AG09309 (cell line): ENCODE data around the gene LRRC3.

ENCODE experiments used
- DNase-seq: peaks from one replicate; pipeline ENCODE4 v3.0.0-alpha.2; 2010; ENCODE audit warnings: low read depth
- H3K4me3 ChIP-seq: 2 replicates; pipeline ENCODE4 v1.5.1; 2011; ENCODE audit warnings: mild to moderate bottlenecking, low read depth, low read length, moderate library complexity; ENCODE audit not compliant: control insufficient read depth
- CTCF ChIP-seq: IDR thresholded peaks from 2 replicates; pipeline ENCODE4 v1.5.1; 2011; ENCODE audit warnings: mild to moderate bottlenecking, low read depth, low read length, inconsistent platforms; ENCODE audit not compliant: insufficient read depth, control insufficient read depth; ENCODE audit errors: missing control alignments

LRRC3 gene

GRCh38 chr21:44440241-44441040 lies 14.9 kb upstream of the LRRC3 start:
- H3K4me3 ChIP-seq = no peak overlapping the region
- DNase-seq = no peak
- no peak for TF ChIP-seq CTCF

DNA sequence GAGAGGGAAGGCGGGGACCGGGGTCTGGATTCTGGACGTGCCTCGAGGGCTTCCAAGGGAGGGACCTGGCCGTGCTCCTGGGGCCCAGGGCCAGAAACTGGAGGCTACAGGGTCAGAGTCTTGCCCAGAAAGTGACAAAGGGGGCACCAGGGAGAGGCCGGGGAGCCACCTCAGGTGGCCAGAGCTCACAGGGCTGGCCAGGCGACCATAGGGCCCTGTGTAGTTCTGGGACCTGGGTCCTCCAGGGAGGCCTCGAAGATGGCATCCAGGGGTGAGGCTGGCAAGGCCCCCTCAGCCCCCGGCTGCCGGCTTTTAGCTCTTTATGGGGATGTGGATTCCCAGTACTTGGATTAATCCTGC lies 14.3 kb upstream of the LRRC3 start:
- TF ChIP-seq CTCF = no peak
- H3K4me3 ChIP-seq = no peak overlapping the region

DNA sequence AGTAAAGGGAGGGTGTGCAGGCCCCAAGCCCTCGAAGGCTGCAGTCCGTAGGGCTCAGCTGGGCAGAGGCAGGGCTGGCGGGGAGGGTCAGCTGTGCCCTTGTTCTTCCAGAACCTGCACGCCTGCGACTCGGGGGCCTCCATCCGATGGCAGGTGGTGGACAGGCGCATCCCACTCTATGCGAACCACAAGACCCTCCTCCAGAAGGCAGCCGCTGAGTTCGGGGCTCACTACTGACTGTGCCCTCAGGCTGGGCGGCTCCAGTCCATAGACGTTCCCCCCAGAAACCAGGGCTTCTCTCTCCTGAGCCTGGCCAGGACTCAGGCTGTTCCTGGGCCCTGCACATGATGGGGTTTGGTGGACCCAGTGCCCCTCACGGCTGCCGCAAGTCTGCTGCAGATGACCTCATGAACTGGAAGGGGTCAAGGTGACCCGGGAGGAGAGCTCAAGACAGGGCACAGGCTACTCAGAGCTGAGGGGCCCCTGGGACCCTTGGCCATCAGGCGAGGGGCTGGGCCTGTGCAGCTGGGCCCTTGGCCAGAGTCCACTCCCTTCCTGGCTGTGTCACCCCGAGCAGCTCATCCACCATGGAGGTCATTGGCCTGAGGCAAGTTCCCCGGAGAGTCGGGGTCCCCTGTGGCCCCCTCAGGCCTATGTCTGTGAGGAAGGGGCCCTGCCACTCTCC lies 13.6 kb upstream of the LRRC3 start:
- no peak overlapping the region for H3K4me3 ChIP-seq
- TF ChIP-seq CTCF = no peak
- no peak for DNase-seq

More for the DNA sequence above, 14.3 kb upstream of the LRRC3 start:
- DNase-seq = no peak

- H3K4me3 ChIP-seq = no peak overlapping the region
- no peak for DNase-seq
- TF ChIP-seq CTCF = no peak
Observed at GRCh38 chr21:44442266-44443125, 12.8 kb upstream of the LRRC3 start.

DNA sequence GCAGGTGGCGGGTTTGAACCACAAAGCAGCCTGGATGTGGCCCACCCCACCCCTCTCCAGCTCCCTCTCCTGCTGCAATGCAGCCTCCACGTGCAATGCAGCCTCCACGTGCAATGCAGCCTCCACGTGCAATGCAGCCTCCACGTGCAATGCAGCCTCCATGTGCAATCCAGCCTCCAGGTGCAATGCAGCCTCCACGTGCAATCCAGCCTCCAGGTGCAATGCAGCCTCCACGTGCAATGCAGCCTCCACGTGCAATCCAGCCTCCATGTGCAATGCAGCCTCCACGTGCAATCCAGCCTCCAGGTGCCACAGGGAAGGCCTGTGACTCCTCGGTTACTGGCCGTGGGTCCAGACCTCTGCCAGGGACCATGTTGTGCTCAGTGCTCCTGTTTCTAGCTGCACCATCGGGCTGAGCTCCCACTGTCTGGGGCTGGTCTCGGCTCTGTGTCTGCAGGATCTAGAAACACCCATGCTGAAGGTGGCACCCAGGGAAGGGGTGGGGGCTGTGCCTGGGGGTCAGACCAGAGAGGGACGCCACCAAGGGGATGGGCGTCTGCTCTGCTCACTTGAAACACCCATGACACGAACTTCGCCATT lies 11.9 kb upstream of the LRRC3 start:
- H3K4me3 ChIP-seq = no peak overlapping the region
- TF ChIP-seq CTCF = no peak
- no peak for DNase-seq

- no peak for DNase-seq
- no peak overlapping the region for H3K4me3 ChIP-seq
- TF ChIP-seq CTCF = no peak
Observed at GRCh38 chr21:44443891-44444285, 11.4 kb upstream of the LRRC3 start.
